OCI-LY7 (cell line): ENCODE measurements around the gene SNX27.

Experiments
- CTCF ChIP-seq: fragments of 200-600 bp; sonication (generic); conservative IDR thresholded peaks from 2 replicates; pipeline ENCODE4 v1.5.1; 2014; ENCODE audit warnings: mild to moderate bottlenecking, antibody characterized with exemption, low read length, moderate library complexity, mixed read lengths
- EZH2phosphoT487 ChIP-seq: fragments of 200-600 bp; sonication (generic); IDR thresholded peaks from 2 replicates; pipeline ENCODE4 v1.6.1; 2018; ENCODE audit warnings: low read depth, borderline replicate concordance, mild to moderate bottlenecking, mixed run types, antibody characterized with exemption, low read length, moderate library complexity, mixed read lengths

GRCh38 chr1:151729157-151729965 lies 117.5 kb downstream of the SNX27 start:
- TF ChIP-seq CTCF (no peak), EZH2phosphoT487 (no peak)
